GM23248 (cell line): Measurements from ENCODE around the gene MYO10. TPM values are rescaled to one million over a fixed set of nuclear protein-coding genes. Genes with fewer than 3 reads are reported as not detected.

Source experiments
- DNase-seq: peaks from one replicate; pipeline ENCODE4 v3.0.0-alpha.2; 2015
- H2AFZ ChIP-seq: fragments of 200-600 bp; sonication (generic); 2 replicates; pipeline ENCODE4 v1.6.1; 2016; ENCODE audit warnings: antibody characterized with exemption
- H3F3A ChIP-seq: fragments of 200-600 bp; sonication (generic); 2 replicates; pipeline ENCODE4 v1.6.1; 2016; ENCODE audit warnings: mild to moderate bottlenecking, antibody characterized with exemption, mixed run types; ENCODE audit not compliant: insufficient read depth
- H3K27ac ChIP-seq: fragments of 200-600 bp; sonication (generic); 2 replicates; pipeline ENCODE4 v1.5.1; 2016; ENCODE audit warnings: mild to moderate bottlenecking
- H3K27me3 ChIP-seq: fragments of 200-600 bp; sonication (generic); replicated peaks from 2 replicates; pipeline ENCODE4 v1.6.1; 2016; ENCODE audit warnings: mild to moderate bottlenecking; ENCODE audit not compliant: insufficient read depth
- H3K36me3 ChIP-seq: fragments of 200-600 bp; sonication (generic); 2 replicates; pipeline ENCODE4 v1.6.1; 2016; ENCODE audit warnings: low read depth, mild to moderate bottlenecking
- H3K4me1 ChIP-seq: fragments of 200-600 bp; sonication (generic); 2 replicates; pipeline ENCODE4 v1.6.1; 2016; ENCODE audit warnings: mild to moderate bottlenecking; ENCODE audit not compliant: insufficient read depth
- H3K4me2 ChIP-seq: fragments of 200-600 bp; sonication (generic); one replicate; pipeline ENCODE4 v1.6.1; 2016; ENCODE audit warnings: mild to moderate bottlenecking; ENCODE audit not compliant: unreplicated experiment
- H3K4me3 ChIP-seq: fragments of 200-600 bp; sonication (generic); 2 replicates; pipeline ENCODE4 v1.5.1; 2016; ENCODE audit warnings: mild to moderate bottlenecking
- H3K79me2 ChIP-seq: fragments of 200-600 bp; sonication (generic); 2 replicates; pipeline ENCODE4 v1.6.1; 2016; ENCODE audit warnings: mild to moderate bottlenecking; ENCODE audit not compliant: insufficient read depth
- H3K9ac ChIP-seq: fragments of 200-600 bp; sonication (generic); 2 replicates; pipeline ENCODE4 v1.6.1; 2016; ENCODE audit warnings: mild to moderate bottlenecking
- H3K9me2 ChIP-seq: fragments of 200-600 bp; sonication (generic); 2 replicates; pipeline ENCODE4 v1.6.1; 2016; ENCODE audit warnings: mixed run types, mild to moderate bottlenecking, moderate library complexity; ENCODE audit not compliant: insufficient read depth
- H3K9me3 ChIP-seq: fragments of 200-600 bp; sonication (generic); one replicate; pipeline ENCODE4 v1.6.1; 2017; ENCODE audit warnings: low read depth
- H4K20me1 ChIP-seq: fragments of 200-600 bp; sonication (generic); 2 replicates; pipeline ENCODE4 v1.6.0; 2016; ENCODE audit not compliant: insufficient read depth
- EZH2 ChIP-seq: fragments of 200-600 bp; sonication (generic); IDR thresholded peaks from 2 replicates; pipeline ENCODE4 v1.6.1; 2018; ENCODE audit warnings: antibody characterized with exemption, mild to moderate bottlenecking; ENCODE audit not compliant: insufficient read depth, poor library complexity, severe bottlenecking
- EZH2phosphoT487 ChIP-seq: fragments of 200-600 bp; sonication (generic); IDR thresholded peaks from 2 replicates; pipeline ENCODE4 v1.6.1; 2018; ENCODE audit warnings: antibody characterized with exemption, moderate library complexity, mild to moderate bottlenecking, low read depth; ENCODE audit not compliant: insufficient read depth
- WGBS, 2 experiments: methylation state at CpG; one replicate each; pipeline ENCODE4 v1.1.6; 2015 to 2017; ENCODE audit warnings: low lambda C conversion rate in 2 of 2, low coverage in 1 of 2; ENCODE audit errors: missing lambda C conversion rate in 2 of 2; 5-methylcytosine and 5-hydroxymethylcytosine counted together
- in situ Hi-C: fragments of 300-500 bp; cut with MboI; formaldehyde crosslinking; loops from 2 replicates; pipeline ENCODE4 v1.15.0; 2020
- polyA plus RNA-seq: library from polyadenylated mRNA; unstranded; fragments of >200 nt; fragmentation: Nextera tagmentation; extraction: Ambion mirVana; gene quantifications from 2 replicates; pipeline ENCODE4 v1.2.1, GENCODE V29; 2016
- total RNA-seq: library from RNA; depleted of rRNA; stranded (reverse); fragments of >200 nt; shearing (Covaris generic); gene quantifications from 2 replicates; pipeline ENCODE4 v1.2.3, GENCODE V29; 2014

MYO10 gene
- total and polyA plus RNA-seq, 2 experiments from 2014 or later = 43.2 to 47.0 TPM

DNA sequence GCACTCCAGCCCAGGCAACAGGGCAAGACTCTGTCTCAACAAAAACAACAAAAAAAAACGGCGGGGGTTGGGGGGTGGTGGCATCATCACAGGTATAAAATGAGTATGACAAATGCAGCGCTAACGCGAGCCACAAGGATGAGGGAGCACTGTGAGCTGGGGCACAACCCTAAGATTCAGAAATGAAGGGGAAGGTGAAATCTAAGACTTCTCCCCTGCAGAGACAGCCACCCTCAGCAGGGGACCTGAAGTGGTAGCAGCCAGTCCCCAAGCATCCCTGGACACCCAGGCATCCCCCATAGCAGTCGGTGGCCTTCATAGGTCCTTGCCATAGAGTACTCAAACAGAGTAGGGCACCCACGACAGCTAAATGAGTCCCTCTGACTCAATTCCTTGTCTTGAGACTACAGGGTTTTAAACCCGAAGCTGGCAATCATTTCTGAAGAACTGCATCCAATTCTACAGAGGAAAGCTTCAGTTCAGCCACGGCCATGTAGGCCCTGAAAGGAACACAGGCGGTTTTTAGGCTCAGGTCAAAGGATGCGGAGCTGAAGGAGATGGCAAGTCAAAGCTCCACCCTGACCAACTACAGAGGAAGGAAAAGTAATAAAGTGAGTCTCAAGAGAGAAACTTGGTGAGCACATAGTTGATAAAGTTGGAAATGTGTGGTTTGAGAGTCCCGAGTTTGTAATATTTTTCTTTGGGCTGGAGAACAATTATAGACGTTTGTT, 50.3 kb downstream of the MYO10 start:
- peaks cover 64% of the 10 kb centered on the region for H3F3A ChIP-seq
- H3K4me2 ChIP-seq = peak overlapping the region; percentile 51
- H3K9ac ChIP-seq = peak overlapping the region; percentile 64
- DNase-seq = no peak
- H3K27me3 ChIP-seq = no peaks in the 10 kb centered on the region
- peaks cover 70% of the 10 kb centered on the region for H3K4me1 ChIP-seq
- WGBS, 2 experiments = 81 to 82% methylated on average over 13 of the region's 13 CpGs
- H3K9me3 ChIP-seq = no peaks in the 10 kb centered on the region
- H3K9me2 ChIP-seq = no peaks in the 10 kb centered on the region
- in situ Hi-C loops = no loop called here
- peaks cover 3% of the 10 kb centered on the region; the same call in 1 of the 2 replicates for H4K20me1 ChIP-seq
- peak overlapping the region; percentile 46; the same call in 1 of the 2 replicates for H3K4me3 ChIP-seq
- H3K36me3 ChIP-seq = no peaks in the 10 kb centered on the region
- H3K27ac ChIP-seq = peak overlapping the region; percentile 81
- no peak overlapping the region for H2AFZ ChIP-seq
- H3K79me2 ChIP-seq = peaks cover 99% of the 10 kb centered on the region
- TF ChIP-seq EZH2phosphoT487 (no peak), EZH2 (no peak)

DNA sequence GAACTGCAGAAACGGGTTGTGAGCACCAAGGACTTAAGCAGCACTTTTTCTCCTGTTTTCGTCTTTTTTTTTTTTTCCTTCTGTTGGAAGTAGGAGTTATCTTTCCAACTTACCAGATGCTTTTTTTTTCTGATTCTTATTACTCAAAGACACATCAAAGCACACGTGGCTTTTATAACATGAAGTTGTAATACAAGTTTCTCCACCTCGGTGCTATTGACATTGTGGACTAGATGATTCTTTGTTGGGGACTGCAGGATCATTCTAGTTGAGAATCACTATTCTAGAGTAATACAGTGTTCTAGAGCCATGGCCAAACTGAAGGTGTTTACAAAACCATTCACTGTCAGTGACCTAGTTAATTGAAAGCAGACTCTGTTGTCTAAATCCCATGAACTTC, 51.5 kb downstream of the MYO10 start:
- H3K36me3 ChIP-seq = no peaks in the 10 kb centered on the region
- H3K4me1 ChIP-seq = peaks cover 59% of the 10 kb centered on the region
- DNase-seq = no peak
- H2AFZ ChIP-seq = no peak overlapping the region
- H3K4me3 ChIP-seq = no peak overlapping the region
- H3K27me3 ChIP-seq = no peaks in the 10 kb centered on the region
- H3K9me2 ChIP-seq = no peaks in the 10 kb centered on the region
- H4K20me1 ChIP-seq = 0 out of 2 replicates have a peak, but pooled peaks cover 3% of the 10 kb centered on the region
- H3K27ac ChIP-seq = peak overlapping the region; percentile 81; the same call in 1 of the 2 replicates
- WGBS, 2 experiments = 60 to 63% methylated on average over 4 of the region's 4 CpGs
- TF ChIP-seq EZH2phosphoT487 = no peak
- TF ChIP-seq EZH2 = no peak
- in situ Hi-C loops = no loop called here
- H3K79me2 ChIP-seq = peaks cover 99% of the 10 kb centered on the region
- H3K9ac ChIP-seq = no peak overlapping the region
- H3K9me3 ChIP-seq = no peaks in the 10 kb centered on the region
- peaks cover 52% of the 10 kb centered on the region for H3F3A ChIP-seq
- peak overlapping the region; percentile 29 for H3K4me2 ChIP-seq

DNA sequence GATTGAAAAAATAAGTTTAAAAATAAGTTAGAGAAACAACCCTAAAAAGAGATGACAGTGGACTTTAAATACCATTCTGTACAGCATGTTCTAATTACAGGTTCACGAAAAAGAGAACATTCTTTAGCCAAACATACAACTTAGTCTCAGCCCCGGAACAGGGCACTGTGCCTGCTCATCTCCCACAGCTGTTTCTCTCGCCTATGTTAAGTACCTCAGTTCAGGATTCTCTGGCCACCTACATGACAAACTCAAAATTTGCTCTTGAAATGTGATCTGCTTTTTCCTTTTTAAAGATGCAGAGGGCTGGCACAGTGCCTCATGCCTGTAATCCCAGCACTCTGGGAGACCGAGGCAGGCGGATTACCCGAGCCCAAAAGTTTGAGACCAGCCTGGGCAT, 52.3 kb downstream of the MYO10 start:
- H4K20me1 ChIP-seq = 0 out of 2 replicates have a peak, but pooled peaks cover 3% of the 10 kb centered on the region
- H3K79me2 ChIP-seq = peaks cover 99% of the 10 kb centered on the region
- peak overlapping the region; percentile 81; the same call in 1 of the 2 replicates for H3K27ac ChIP-seq
- H3K27me3 ChIP-seq = no peaks in the 10 kb centered on the region
- no peak for DNase-seq
- no peak for TF ChIP-seq EZH2
- no peak for TF ChIP-seq EZH2phosphoT487
- peaks cover 47% of the 10 kb centered on the region for H3F3A ChIP-seq
- peak overlapping the region; percentile 29 for H3K4me2 ChIP-seq
- in situ Hi-C loops = no loop called here
- H3K9ac ChIP-seq = no peak overlapping the region
- H3K4me1 ChIP-seq = peaks cover 51% of the 10 kb centered on the region
- H3K4me3 ChIP-seq = no peak overlapping the region
- no peak overlapping the region for H2AFZ ChIP-seq
- H3K36me3 ChIP-seq = no peaks in the 10 kb centered on the region
- no peaks in the 10 kb centered on the region for H3K9me2 ChIP-seq
- 70 to 77% methylated on average over 6 of the region's 6 CpGs for WGBS, 2 experiments
- no peaks in the 10 kb centered on the region for H3K9me3 ChIP-seq

DNA sequence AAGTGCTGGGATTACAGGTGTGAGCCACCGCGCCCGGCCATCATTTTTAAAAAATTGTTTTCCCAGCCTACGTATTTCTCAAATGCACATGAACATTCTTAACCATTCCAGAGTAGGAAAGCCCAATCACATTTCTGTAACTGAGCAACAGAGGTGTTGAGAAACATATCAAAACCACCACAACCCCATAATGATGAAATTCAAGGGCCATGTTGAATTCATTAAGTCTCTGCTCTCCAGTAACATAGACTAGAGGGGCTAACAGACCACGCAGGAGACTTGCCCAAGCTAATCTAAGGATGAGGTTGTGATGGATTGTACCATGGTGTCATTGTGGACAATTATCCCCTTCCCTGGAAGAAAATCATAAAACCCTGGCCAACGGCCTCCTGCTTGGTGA, 52.9 kb downstream of the MYO10 start:
- H3K9me2 ChIP-seq = no peaks in the 10 kb centered on the region
- no peak for DNase-seq
- no peak overlapping the region for H3K4me2 ChIP-seq
- H3K27ac ChIP-seq = no peak overlapping the region
- H3K27me3 ChIP-seq = no peaks in the 10 kb centered on the region
- peaks cover 6% of the 10 kb centered on the region; the same call in 1 of the 2 replicates for H4K20me1 ChIP-seq
- in situ Hi-C loops = no loop called here
- H3K79me2 ChIP-seq = peaks cover 99% of the 10 kb centered on the region
- H3F3A ChIP-seq = peaks cover 48% of the 10 kb centered on the region
- H3K4me3 ChIP-seq = no peak overlapping the region
- no peaks in the 10 kb centered on the region for H3K36me3 ChIP-seq
- TF ChIP-seq EZH2phosphoT487 (no peak), EZH2 (no peak)
- 98 to 99% methylated on average over 6 of the region's 6 CpGs for WGBS, 2 experiments
- no peak overlapping the region for H3K9ac ChIP-seq
- peaks cover 44% of the 10 kb centered on the region for H3K4me1 ChIP-seq
- H2AFZ ChIP-seq = no peak overlapping the region
- H3K9me3 ChIP-seq = no peaks in the 10 kb centered on the region
